OCI-LY7 (cell line): ENCODE measurements around the gene XIRP2. TPM values are rescaled to one million over a fixed set of nuclear protein-coding genes. Genes with fewer than 3 reads are reported as not detected.
A peak's percentile ranks its signal among the peaks of the same experiment; 100 is the strongest.

Experiments used
- BruUV-seq: library from RNA; stranded (reverse); fragments of 400-500 nt; replicated peaks from 2 replicates; lab custom pipeline; 2021; lab: Mats Ljungman, UMichigan
- CTCF ChIA-PET: fragments of 300-600 bp; sonication (Branson Sonifier 250); formaldehyde crosslinking; loops from one replicate; lab custom pipeline; 2022; ENCODE audit warnings: antibody characterized with exemption; ENCODE audit not compliant: unreplicated experiment; lab: Charles Lee
- POLR2A ChIA-PET: fragments of 300-600 bp; sonication (Branson Sonifier 250); formaldehyde crosslinking; loops from one replicate; lab custom pipeline; 2022; ENCODE audit warnings: antibody characterized with exemption; lab: Charles Lee
- DNase-seq: peaks from one replicate; pipeline ENCODE4 v3.0.0-alpha.2; 2015; ENCODE audit warnings: low spot score
- H2AFZ ChIP-seq: fragments of 200-600 bp; sonication (generic), shearing (Covaris generic); 2 replicates; pipeline ENCODE4 v1.6.1; 2014; ENCODE audit warnings: mild to moderate bottlenecking, antibody characterized with exemption, low read length, moderate library complexity
- H3K27ac ChIP-seq: fragments of 200-600 bp; sonication (generic); 2 replicates; pipeline ENCODE4 v1.5.1; 2014; ENCODE audit warnings: mixed run types, low read depth, mild to moderate bottlenecking, moderate library complexity, low read length, inconsistent platforms; ENCODE audit not compliant: poor library complexity, severe bottlenecking
- H3K36me3 ChIP-seq: fragments of 200-600 bp; sonication (generic); 2 replicates; pipeline ENCODE4 v1.6.1; 2014; ENCODE audit warnings: mild to moderate bottlenecking, antibody characterized with exemption, low read length, moderate library complexity, mixed read lengths; ENCODE audit not compliant: insufficient read depth
- H3K4me1 ChIP-seq: fragments of 200-600 bp; sonication (generic); 2 replicates; pipeline ENCODE4 v1.5.1; 2014; ENCODE audit warnings: mild to moderate bottlenecking, low read length; ENCODE audit not compliant: insufficient read depth, poor library complexity, severe bottlenecking
- H3K4me2 ChIP-seq: fragments of 200-600 bp; sonication (generic); 2 replicates; pipeline ENCODE4 v1.6.1; 2014; ENCODE audit warnings: mild to moderate bottlenecking, low read length
- H3K4me3 ChIP-seq: fragments of 200-600 bp; sonication (generic); 2 replicates; pipeline ENCODE4 v1.5.1; 2014; ENCODE audit warnings: mild to moderate bottlenecking, low read depth, low read length; ENCODE audit not compliant: poor library complexity, severe bottlenecking
- H3K79me2 ChIP-seq: fragments of 200-600 bp; sonication (generic); 2 replicates; pipeline ENCODE4 v1.6.1; 2016; ENCODE audit warnings: low read depth, mild to moderate bottlenecking, low read length, moderate library complexity, mixed read lengths; ENCODE audit not compliant: insufficient read depth
- H3K9me2 ChIP-seq: fragments of 200-600 bp; sonication (generic); 2 replicates; pipeline ENCODE4 v1.6.1; 2016; ENCODE audit warnings: mild to moderate bottlenecking, low read length, mixed read lengths; ENCODE audit not compliant: insufficient read depth
- H3K9me3 ChIP-seq: fragments of 200-600 bp; sonication (generic); 2 replicates; pipeline ENCODE4 v1.6.1; 2014; ENCODE audit warnings: mild to moderate bottlenecking, mixed run types, low read length, mixed read lengths
- H4K20me1 ChIP-seq: fragments of 200-600 bp; sonication (generic); 2 replicates; pipeline ENCODE4 v1.6.1; 2014; ENCODE audit warnings: mild to moderate bottlenecking, antibody characterized with exemption, low read length, moderate library complexity, mixed read lengths; ENCODE audit not compliant: insufficient read depth
- EZH2phosphoT487 ChIP-seq: fragments of 200-600 bp; sonication (generic); IDR thresholded peaks from 2 replicates; pipeline ENCODE4 v1.6.1; 2018; ENCODE audit warnings: low read depth, borderline replicate concordance, mild to moderate bottlenecking, mixed run types, antibody characterized with exemption, low read length, moderate library complexity, mixed read lengths
- intact Hi-C: fragments of 100-400 bp; cut with micrococcal nuclease; formaldehyde crosslinking; loops from one replicate; pipeline ENCODE4 v1.10.0; 2022; ENCODE audit not compliant: unreplicated experiment
- total RNA-seq, 2 experiments: library from RNA; depleted of rRNA in 1 of 2; stranded (reverse); fragments of >200 nt in 1 of 2; shearing (Covaris generic) in 1 of 2; gene quantifications; 2 replicates each; pipeline ENCODE4 v1.2.3, GENCODE V29; 2014 to 2022
- TF ChIP-seq, protein P1 (sequence below): fragments of 200-600 bp; sonication (generic); conservative IDR thresholded peaks from 2 replicates; pipeline ENCODE4 v1.5.1; 2014; ENCODE audit warnings: mild to moderate bottlenecking, antibody characterized with exemption, low read length, moderate library complexity, mixed read lengths

Gene XIRP2
- total RNA-seq, 2 experiments from 2014 or later: not detected

DNA sequence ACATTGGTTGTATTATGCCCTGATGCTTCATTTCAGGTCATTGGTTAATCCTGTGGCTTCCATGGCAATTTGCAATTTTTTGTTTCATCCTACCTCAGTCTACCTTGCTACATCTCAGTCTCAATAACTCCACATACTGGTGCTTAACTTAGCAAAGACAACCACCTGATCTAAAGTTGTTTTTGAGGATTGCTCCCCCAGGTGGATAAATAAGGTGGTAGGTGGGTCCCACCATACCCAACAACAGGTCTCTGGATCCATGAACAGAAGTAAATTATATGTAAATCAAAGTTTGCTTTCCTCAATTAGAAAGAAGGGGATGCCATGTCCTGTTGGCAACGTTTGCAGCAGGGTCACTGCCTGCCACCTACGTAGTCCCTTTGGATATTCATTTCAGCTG, 7.0 kb downstream of the XIRP2 start:
- H3K79me2 ChIP-seq: no peaks in the 10 kb centered on the region
- H3K9me2 ChIP-seq: no peaks in the 10 kb centered on the region
- ChIA-PET POLR2A (no interaction called here), CTCF (no interaction called here)
- DNase-seq: no peak
- H4K20me1 ChIP-seq: no peaks in the 10 kb centered on the region
- H3K9me3 ChIP-seq: no peaks in the 10 kb centered on the region
- intact Hi-C loops: no loop called here
- H3K4me1 ChIP-seq: no peaks in the 10 kb centered on the region
- TF ChIP-seq EZH2phosphoT487: no peak
- TF ChIP-seq, protein P1, sequence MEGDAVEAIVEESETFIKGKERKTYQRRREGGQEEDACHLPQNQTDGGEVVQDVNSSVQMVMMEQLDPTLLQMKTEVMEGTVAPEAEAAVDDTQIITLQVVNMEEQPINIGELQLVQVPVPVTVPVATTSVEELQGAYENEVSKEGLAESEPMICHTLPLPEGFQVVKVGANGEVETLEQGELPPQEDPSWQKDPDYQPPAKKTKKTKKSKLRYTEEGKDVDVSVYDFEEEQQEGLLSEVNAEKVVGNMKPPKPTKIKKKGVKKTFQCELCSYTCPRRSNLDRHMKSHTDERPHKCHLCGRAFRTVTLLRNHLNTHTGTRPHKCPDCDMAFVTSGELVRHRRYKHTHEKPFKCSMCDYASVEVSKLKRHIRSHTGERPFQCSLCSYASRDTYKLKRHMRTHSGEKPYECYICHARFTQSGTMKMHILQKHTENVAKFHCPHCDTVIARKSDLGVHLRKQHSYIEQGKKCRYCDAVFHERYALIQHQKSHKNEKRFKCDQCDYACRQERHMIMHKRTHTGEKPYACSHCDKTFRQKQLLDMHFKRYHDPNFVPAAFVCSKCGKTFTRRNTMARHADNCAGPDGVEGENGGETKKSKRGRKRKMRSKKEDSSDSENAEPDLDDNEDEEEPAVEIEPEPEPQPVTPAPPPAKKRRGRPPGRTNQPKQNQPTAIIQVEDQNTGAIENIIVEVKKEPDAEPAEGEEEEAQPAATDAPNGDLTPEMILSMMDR: 0 out of 2 replicates have a peak, but pooled peaks have one; percentile 12
- H3K4me3 ChIP-seq: no peak overlapping the region
- no TSS peak for BruUV-seq
- H3K27ac ChIP-seq: no peak overlapping the region
- H2AFZ ChIP-seq: no peak overlapping the region
- no peaks in the 10 kb centered on the region for H3K36me3 ChIP-seq
- H3K4me2 ChIP-seq: no peak overlapping the region

DNA sequence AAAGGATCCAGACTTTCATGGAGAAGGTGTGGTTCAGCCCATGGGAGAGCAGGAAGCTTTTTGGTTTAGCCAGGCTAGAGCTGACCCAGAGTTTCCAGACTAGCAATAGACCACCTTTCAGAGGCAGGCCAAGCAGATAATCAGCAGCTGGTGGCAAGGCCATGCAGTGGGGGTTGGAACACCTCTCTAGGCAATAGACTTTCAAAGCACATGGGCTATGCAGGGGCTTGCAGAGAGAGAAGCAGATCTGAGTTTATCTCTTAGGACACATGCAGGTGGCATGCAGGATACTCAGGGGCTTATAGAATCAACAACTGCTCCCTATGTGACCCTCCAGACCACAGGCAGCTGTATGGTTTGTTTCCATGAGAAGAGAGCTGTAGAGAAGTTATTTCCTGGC, 9.4 kb downstream of the XIRP2 start:
- H3K27ac ChIP-seq: no peak overlapping the region
- TF ChIP-seq, protein P1: no peak
- H3K4me3 ChIP-seq: no peak overlapping the region
- no peaks in the 10 kb centered on the region for H3K9me3 ChIP-seq
- CTCF ChIA-PET: no interaction called here
- no peak overlapping the region for H3K4me2 ChIP-seq
- intact Hi-C loops: no loop called here
- H3K79me2 ChIP-seq: no peaks in the 10 kb centered on the region
- DNase-seq: no peak
- no peaks in the 10 kb centered on the region for H3K4me1 ChIP-seq
- no peaks in the 10 kb centered on the region for H4K20me1 ChIP-seq
- BruUV-seq: no TSS peak
- POLR2A ChIA-PET: no interaction called here
- H3K9me2 ChIP-seq: no peaks in the 10 kb centered on the region
- H2AFZ ChIP-seq: no peak overlapping the region
- no peaks in the 10 kb centered on the region for H3K36me3 ChIP-seq

DNA sequence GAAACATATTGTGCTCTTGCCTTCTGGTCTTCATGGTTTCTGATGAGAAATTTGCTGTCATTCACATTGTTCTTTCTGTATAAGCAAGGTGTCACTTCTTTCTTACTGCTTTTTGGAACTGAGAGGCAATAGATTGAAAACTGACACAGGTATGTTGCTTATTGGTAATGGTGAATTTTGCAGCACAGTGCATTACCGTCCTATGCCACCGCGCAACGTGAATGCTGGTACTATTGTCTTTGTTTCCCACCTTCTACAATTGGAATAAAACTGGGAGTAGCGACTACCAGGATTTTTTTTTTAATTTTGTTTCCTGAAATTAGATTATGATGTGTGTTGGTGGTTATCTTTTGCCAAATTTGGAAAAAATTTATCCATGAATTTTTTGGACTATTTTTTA, 11.4 kb downstream of the XIRP2 start:
- ChIA-PET POLR2A (interaction anchor here (0.7 kb wide), 1 partner anchor 1156 kb away, joined by 3 read pairs; no protein-coding TSS in a partner anchor), CTCF (no interaction called here)
- no TSS peak for BruUV-seq
- H3K4me1 ChIP-seq: no peaks in the 10 kb centered on the region
- DNase-seq: no peak
- H3K9me2 ChIP-seq: no peaks in the 10 kb centered on the region
- intact Hi-C loops: no loop called here
- no peak overlapping the region for H3K4me3 ChIP-seq
- no peak overlapping the region for H2AFZ ChIP-seq
- H3K79me2 ChIP-seq: no peaks in the 10 kb centered on the region
- H3K27ac ChIP-seq: no peak overlapping the region
- H3K36me3 ChIP-seq: no peaks in the 10 kb centered on the region
- no peaks in the 10 kb centered on the region for H4K20me1 ChIP-seq
- H3K4me2 ChIP-seq: no peak overlapping the region
- H3K9me3 ChIP-seq: no peaks in the 10 kb centered on the region
- TF ChIP-seq EZH2phosphoT487: no peak
- TF ChIP-seq, protein P1: no peak
